WERI-Rb-1 (cell line): ENCODE data around the gene GNG7.

Source experiments
- DNase-seq: peaks from one replicate; pipeline ENCODE4 v3.0.0-alpha.2; 2020
- H3K27ac ChIP-seq: fragments of 250-450 bp; sonication (Bioruptor Pico); 2 replicates; pipeline ENCODE4 v1.5.1; 2020; ENCODE audit warnings: mild to moderate bottlenecking, moderate library complexity
- H3K27me3 ChIP-seq: fragments of 250-450 bp; sonication (Bioruptor Pico); 2 replicates; pipeline ENCODE4 v1.5.1; 2021; ENCODE audit warnings: mild to moderate bottlenecking, low read depth, moderate library complexity; ENCODE audit not compliant: insufficient read depth, severe bottlenecking
- H3K36me3 ChIP-seq: fragments of 250-450 bp; sonication (Bioruptor Pico); 2 replicates; pipeline ENCODE4 v1.5.1; 2020; ENCODE audit warnings: mild to moderate bottlenecking, moderate library complexity
- H3K4me3 ChIP-seq: 2 replicates; pipeline ENCODE4 v1.5.1; 2011; ENCODE audit warnings: low read depth, mild to moderate bottlenecking, control low read depth, low read length
- H3K9me3 ChIP-seq: fragments of 250-450 bp; sonication (Bioruptor Pico); 2 replicates; pipeline ENCODE4 v1.5.1; 2021; ENCODE audit warnings: mild to moderate bottlenecking, moderate library complexity; ENCODE audit not compliant: severe bottlenecking
- CTCF ChIP-seq: IDR thresholded peaks from 2 replicates; pipeline ENCODE4 v1.5.1; 2011; ENCODE audit warnings: low read depth, mild to moderate bottlenecking, control low read depth, inconsistent platforms, low read length

GNG7 gene

DNA sequence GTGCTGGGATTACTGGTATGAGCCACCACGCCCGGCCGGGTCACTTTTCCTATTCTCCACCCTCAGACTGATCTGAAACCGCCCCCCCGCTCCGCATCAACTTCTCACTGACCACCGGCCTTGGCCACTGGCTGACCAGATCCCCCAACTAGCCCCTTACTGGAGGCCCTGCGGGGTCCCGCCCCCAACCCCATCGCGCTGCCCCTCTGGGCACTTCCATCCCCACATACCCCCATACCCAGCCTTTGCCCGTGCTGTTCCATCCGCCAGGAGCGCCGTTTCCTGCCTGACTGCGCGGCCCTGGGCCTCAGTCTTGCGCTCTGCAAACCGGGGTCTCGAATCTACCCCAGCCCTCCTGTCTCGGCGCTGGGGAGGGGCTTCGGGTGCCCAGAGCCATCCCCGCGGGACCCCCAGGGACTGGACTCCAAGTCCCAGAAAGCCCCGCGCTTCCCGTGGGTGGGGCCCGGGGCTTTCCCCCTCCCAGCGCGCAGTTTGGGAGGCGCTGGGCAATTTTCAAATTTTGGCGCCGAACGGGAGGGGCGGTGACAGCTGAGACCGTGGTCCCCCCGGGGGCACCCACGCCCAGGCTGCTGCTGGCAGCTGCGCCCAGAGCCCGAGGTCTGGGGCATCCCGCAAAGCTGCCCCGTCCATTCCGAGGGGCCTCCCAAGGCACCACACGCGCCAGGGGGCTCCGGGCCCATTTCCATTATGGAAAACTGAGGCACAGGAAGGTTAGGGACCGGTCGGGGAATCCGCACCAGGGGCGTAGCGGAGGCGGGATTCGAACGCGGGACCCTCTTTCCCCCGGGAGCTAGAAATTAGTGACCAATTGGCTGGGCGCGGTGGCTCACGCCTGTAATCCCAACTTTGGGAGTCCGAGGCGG lies 240.5 kb downstream of the GNG7 start:
- no peak for TF ChIP-seq CTCF
- Histone ChIP-seq H3K36me3 (no peaks in the 10 kb centered on the region), H3K9me3 (no peaks in the 10 kb centered on the region), H3K27ac (no peak overlapping the region), H3K4me3 (no peak overlapping the region), H3K27me3 (no peaks in the 10 kb centered on the region)
- DNase-seq = no peak
